MG63 (cell line): Measurements from ENCODE around the gene CDH4. TPM values are rescaled to one million over a fixed set of nuclear protein-coding genes. Genes with fewer than 3 reads are reported as not detected.

ENCODE experiments used
- DNase-seq: peaks from one replicate; pipeline ENCODE4 v3.0.0-alpha.2; 2020
- H3K27me3 ChIP-seq: fragments of 250-450 bp; sonication (Bioruptor Pico); 2 replicates; pipeline ENCODE4 v1.5.1; 2020; ENCODE audit warnings: mild to moderate bottlenecking, moderate library complexity
- H3K36me3 ChIP-seq: fragments of 250-450 bp; sonication (Bioruptor Pico); 2 replicates; pipeline ENCODE4 v1.5.1; 2020; ENCODE audit warnings: mild to moderate bottlenecking, moderate library complexity
- H3K4me3 ChIP-seq: fragments of 250-450 bp; sonication (Bioruptor Pico); 2 replicates; pipeline ENCODE4 v1.5.1; 2020; ENCODE audit warnings: mild to moderate bottlenecking, moderate library complexity
- H3K9me3 ChIP-seq: fragments of 250-450 bp; sonication (Bioruptor Pico); 2 replicates; pipeline ENCODE4 v1.5.1; 2020; ENCODE audit warnings: mild to moderate bottlenecking, moderate library complexity
- total RNA-seq: library from RNA; depleted of rRNA; stranded (reverse); fragments of >200 nt; shearing (Covaris generic); gene quantifications from 2 replicates; pipeline ENCODE4 v1.2.3, GENCODE V29; 2014; ENCODE audit warnings: low replicate concordance

The CDH4 gene
- total RNA-seq, 1 experiment from 2014 or later, result not detected

- Histone ChIP-seq H3K36me3 (no peaks in the 10 kb centered on the region), H3K4me3 (no peak overlapping the region), H3K9me3 (no peaks in the 10 kb centered on the region), H3K27me3 (peaks cover 21% of the 10 kb centered on the region)
- no peak for DNase-seq
Observed at GRCh38 chr20:61244213-61244612, 7.8 kb upstream of the CDH4 start.

GRCh38 chr20:61246269-61246668 is 5.8 kb upstream of the CDH4 start:
- Histone ChIP-seq H3K27me3 (peaks cover 34% of the 10 kb centered on the region), H3K4me3 (no peak overlapping the region)

GRCh38 chr20:61249626-61250025 is 2.4 kb upstream of the CDH4 start:
- DNase-seq, result no peak
- no peaks in the 10 kb centered on the region for H3K36me3 ChIP-seq
- no peaks in the 10 kb centered on the region for H3K9me3 ChIP-seq
- no peak overlapping the region for H3K4me3 ChIP-seq
- H3K27me3 ChIP-seq, result peaks cover 45% of the 10 kb centered on the region

More at GRCh38 chr20:61246269-61246668, 5.8 kb upstream of the CDH4 start:
- Histone ChIP-seq H3K36me3 (no peaks in the 10 kb centered on the region), H3K9me3 (no peaks in the 10 kb centered on the region)
- no peak for DNase-seq

- DNase-seq, result peak; percentile 31
- peak overlapping the region; percentile 28; the same call in 1 of the 2 replicates for H3K4me3 ChIP-seq
- H3K36me3 ChIP-seq, result no peaks in the 10 kb centered on the region
- H3K27me3 ChIP-seq, result peaks cover 47% of the 10 kb centered on the region
- H3K9me3 ChIP-seq, result no peaks in the 10 kb centered on the region
Observed at GRCh38 chr20:61252601-61253263, 671 bp downstream of the CDH4 start.

- Histone ChIP-seq H3K27me3 (peaks cover 47% of the 10 kb centered on the region), H3K4me3 (peak overlapping the region; percentile 14; the same call in 1 of the 2 replicates), H3K36me3 (no peaks in the 10 kb centered on the region), H3K9me3 (no peaks in the 10 kb centered on the region)
- DNase-seq, result peak; percentile 34
Observed at GRCh38 chr20:61253264-61253639, 1.2 kb downstream of the CDH4 start.

- DNase-seq, result no peak
- H3K4me3 ChIP-seq, result peak overlapping the region; percentile 14; the same call in 1 of the 2 replicates
- peaks cover 42% of the 10 kb centered on the region for H3K27me3 ChIP-seq
- no peaks in the 10 kb centered on the region for H3K9me3 ChIP-seq
- H3K36me3 ChIP-seq, result no peaks in the 10 kb centered on the region
Observed at GRCh38 chr20:61253640-61254511, 1.8 kb downstream of the CDH4 start.

GRCh38 chr20:61254881-61255626 is 3.0 kb downstream of the CDH4 start:
- Histone ChIP-seq H3K4me3 (no peak overlapping the region), H3K27me3 (peaks cover 30% of the 10 kb centered on the region), H3K36me3 (no peaks in the 10 kb centered on the region), H3K9me3 (no peaks in the 10 kb centered on the region)
- no peak for DNase-seq

GRCh38 chr20:61256365-61256764 is 4.3 kb downstream of the CDH4 start:
- DNase-seq, result no peak
- no peaks in the 10 kb centered on the region for H3K9me3 ChIP-seq
- H3K36me3 ChIP-seq, result no peaks in the 10 kb centered on the region
- peaks cover 25% of the 10 kb centered on the region for H3K27me3 ChIP-seq
- no peak overlapping the region for H3K4me3 ChIP-seq

- peaks cover 25% of the 10 kb centered on the region for H3K27me3 ChIP-seq
- no peak for DNase-seq
- no peak overlapping the region for H3K4me3 ChIP-seq
- no peaks in the 10 kb centered on the region for H3K9me3 ChIP-seq
- no peaks in the 10 kb centered on the region for H3K36me3 ChIP-seq
Observed at GRCh38 chr20:61256824-61257223, 4.8 kb downstream of the CDH4 start.

- Histone ChIP-seq H3K27me3 (peaks cover 31% of the 10 kb centered on the region), H3K36me3 (no peaks in the 10 kb centered on the region), H3K9me3 (no peaks in the 10 kb centered on the region), H3K4me3 (no peak overlapping the region)
- no peak for DNase-seq
Observed at GRCh38 chr20:61257611-61258010, 5.5 kb downstream of the CDH4 start.

- peaks cover 29% of the 10 kb centered on the region for H3K27me3 ChIP-seq
- H3K36me3 ChIP-seq, result no peaks in the 10 kb centered on the region
- H3K4me3 ChIP-seq, result no peak overlapping the region
- no peak for DNase-seq
- no peaks in the 10 kb centered on the region for H3K9me3 ChIP-seq
Observed at GRCh38 chr20:61259741-61260140, 7.7 kb downstream of the CDH4 start.

GRCh38 chr20:61260905-61261304 is 8.8 kb downstream of the CDH4 start:
- no peak for DNase-seq
- no peak overlapping the region for H3K4me3 ChIP-seq
- H3K36me3 ChIP-seq, result no peaks in the 10 kb centered on the region
- H3K9me3 ChIP-seq, result no peaks in the 10 kb centered on the region
- peaks cover 28% of the 10 kb centered on the region for H3K27me3 ChIP-seq

GRCh38 chr20:61262036-61262435 is 10.0 kb downstream of the CDH4 start:
- Histone ChIP-seq H3K9me3 (no peaks in the 10 kb centered on the region), H3K27me3 (peaks cover 30% of the 10 kb centered on the region), H3K36me3 (no peaks in the 10 kb centered on the region), H3K4me3 (no peak overlapping the region)
- no peak for DNase-seq

GRCh38 chr20:61262514-61262913 is 10.5 kb downstream of the CDH4 start:
- peaks cover 30% of the 10 kb centered on the region for H3K27me3 ChIP-seq
- no peaks in the 10 kb centered on the region for H3K36me3 ChIP-seq
- DNase-seq, result no peak
- H3K4me3 ChIP-seq, result no peak overlapping the region
- H3K9me3 ChIP-seq, result no peaks in the 10 kb centered on the region

GRCh38 chr20:61263084-61263695 is 11.1 kb downstream of the CDH4 start:
- no peak for DNase-seq

GRCh38 chr20:61263938-61264337 is 11.9 kb downstream of the CDH4 start:
- peaks cover 30% of the 10 kb centered on the region for H3K27me3 ChIP-seq
- H3K36me3 ChIP-seq, result no peaks in the 10 kb centered on the region
- DNase-seq, result no peak
- no peak overlapping the region for H3K4me3 ChIP-seq
- no peaks in the 10 kb centered on the region for H3K9me3 ChIP-seq

More at GRCh38 chr20:61263084-61263695, 11.1 kb downstream of the CDH4 start:
- Histone ChIP-seq H3K4me3 (no peak overlapping the region), H3K27me3 (peaks cover 30% of the 10 kb centered on the region), H3K9me3 (no peaks in the 10 kb centered on the region), H3K36me3 (no peaks in the 10 kb centered on the region)

GRCh38 chr20:61267241-61267640 is 15.2 kb downstream of the CDH4 start:
- no peak for DNase-seq
- H3K27me3 ChIP-seq, result peaks cover 21% of the 10 kb centered on the region
- H3K4me3 ChIP-seq, result no peak overlapping the region
- H3K9me3 ChIP-seq, result no peaks in the 10 kb centered on the region
- no peaks in the 10 kb centered on the region for H3K36me3 ChIP-seq
